Inferior parietal cortex (tissue), 1 donor: ENCODE results near the gene BPIFB3.
A peak's percentile ranks its signal among the peaks of the same experiment; 100 is the strongest.
"Not testable (repeated sequence)": the region's sequence is repeated elsewhere in the genome, so short reads cannot be mapped to it uniquely, and the experiment has no call there.

Source experiments
- DNase-seq: peaks from one replicate; pipeline ENCODE4 v3.0.0-alpha.2; 2016; ENCODE audit errors: extremely low spot score

Gene BPIFB3

GRCh38 chr20:33084722-33085121 lies 31.0 kb downstream of the BPIFB3 start:
- no peak for DNase-seq

DNA sequence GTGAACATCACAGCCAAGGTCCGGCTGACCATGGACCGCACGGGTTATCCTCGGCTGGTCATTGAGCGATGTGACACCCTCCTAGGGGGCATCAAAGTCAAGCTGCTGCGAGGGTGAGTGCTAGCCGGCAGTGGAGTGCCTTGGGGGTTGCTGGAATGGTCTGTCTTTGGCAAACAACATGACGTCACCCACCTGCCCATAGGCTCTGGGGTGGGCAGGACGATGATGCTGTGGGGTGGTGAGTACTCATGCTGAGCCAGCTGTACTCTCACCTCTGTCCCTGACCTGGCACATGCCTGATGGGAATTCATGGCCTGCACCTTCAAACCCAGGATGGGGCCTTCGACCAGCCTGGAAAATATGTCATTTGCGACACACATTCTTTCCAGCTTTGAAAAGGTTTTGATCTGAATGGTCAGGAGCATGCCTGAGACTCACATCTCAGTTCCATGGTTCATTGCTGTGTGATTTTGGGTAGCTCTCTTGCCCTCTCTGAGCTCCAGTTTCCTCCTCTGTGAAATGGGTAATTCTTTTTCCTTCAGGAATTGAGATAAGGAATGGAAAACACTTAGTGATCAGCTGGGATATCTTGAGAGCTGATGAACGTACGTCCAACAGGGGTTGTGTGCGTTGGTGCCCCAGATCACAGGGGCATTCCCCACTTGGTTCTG lies 32.5 kb downstream of the BPIFB3 start:
- no peak for DNase-seq

DNA sequence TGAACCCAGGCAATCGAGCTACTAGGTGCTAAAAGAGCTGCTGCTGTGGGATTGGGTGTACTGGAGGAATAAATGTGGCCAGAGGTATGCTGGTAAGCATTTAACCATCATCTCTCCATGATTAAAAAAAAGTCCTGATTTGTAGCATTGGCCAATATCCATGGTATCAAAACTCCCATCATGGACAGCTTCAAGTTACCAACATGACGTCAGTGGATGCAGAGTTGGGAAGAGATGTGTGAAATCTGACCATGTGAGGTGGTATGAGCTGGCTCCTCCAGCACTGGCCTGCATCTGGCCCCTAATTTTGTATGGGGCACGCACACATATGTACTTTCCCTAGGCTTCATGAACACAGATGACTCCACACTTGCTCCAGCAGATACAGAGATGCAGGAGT lies 37.4 kb downstream of the BPIFB3 start:
- DNase-seq, result no peak

- DNase-seq, result no peak
These were observed 38.0 kb downstream of the BPIFB3 start for GRCh38 chr20:33091693-33092092.

DNA sequence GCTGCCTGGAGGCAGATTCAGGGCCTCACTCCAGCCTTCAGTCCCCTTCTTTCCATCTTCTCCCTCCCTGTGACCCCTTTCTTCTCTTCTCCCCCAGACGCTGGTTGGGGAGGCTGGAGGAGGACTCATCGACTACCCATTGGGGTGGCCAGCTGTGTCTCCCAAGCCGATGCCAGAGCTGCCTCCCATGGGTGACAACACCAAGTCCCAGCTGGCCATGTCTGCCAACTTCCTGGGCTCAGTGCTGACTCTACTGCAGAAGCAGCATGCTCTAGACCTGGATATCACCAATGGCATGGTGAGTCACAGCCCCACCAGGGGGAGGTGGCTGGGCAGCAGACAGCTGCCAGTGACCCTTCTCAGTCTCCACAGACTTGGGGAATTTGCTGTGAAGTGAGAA lies 38.7 kb downstream of the BPIFB3 start:
- DNase-seq, result no peak

- no peak for DNase-seq
These were observed 39.4 kb downstream of the BPIFB3 start for GRCh38 chr20:33093074-33093473.

DNA sequence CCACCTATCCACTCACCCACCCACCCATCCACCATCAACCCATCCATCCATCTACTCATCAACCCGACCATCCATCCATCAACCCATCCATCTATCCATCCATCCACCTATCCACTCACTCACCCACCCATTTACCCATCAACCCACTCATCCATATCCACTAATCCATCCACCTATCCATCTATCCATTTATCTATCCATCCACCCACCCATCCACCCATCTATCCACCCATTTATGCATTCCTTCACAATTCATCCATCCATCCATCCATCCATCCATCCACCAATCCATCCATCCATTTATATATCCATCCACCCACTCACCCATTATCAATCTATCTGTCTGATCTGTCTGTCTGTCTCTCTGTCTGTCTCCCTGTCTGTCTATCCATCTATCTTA lies 39.9 kb downstream of the BPIFB3 start:
- no peak for DNase-seq

GRCh38 chr20:33095249-33095648 lies 41.5 kb downstream of the BPIFB3 start:
- no peak for DNase-seq

DNA sequence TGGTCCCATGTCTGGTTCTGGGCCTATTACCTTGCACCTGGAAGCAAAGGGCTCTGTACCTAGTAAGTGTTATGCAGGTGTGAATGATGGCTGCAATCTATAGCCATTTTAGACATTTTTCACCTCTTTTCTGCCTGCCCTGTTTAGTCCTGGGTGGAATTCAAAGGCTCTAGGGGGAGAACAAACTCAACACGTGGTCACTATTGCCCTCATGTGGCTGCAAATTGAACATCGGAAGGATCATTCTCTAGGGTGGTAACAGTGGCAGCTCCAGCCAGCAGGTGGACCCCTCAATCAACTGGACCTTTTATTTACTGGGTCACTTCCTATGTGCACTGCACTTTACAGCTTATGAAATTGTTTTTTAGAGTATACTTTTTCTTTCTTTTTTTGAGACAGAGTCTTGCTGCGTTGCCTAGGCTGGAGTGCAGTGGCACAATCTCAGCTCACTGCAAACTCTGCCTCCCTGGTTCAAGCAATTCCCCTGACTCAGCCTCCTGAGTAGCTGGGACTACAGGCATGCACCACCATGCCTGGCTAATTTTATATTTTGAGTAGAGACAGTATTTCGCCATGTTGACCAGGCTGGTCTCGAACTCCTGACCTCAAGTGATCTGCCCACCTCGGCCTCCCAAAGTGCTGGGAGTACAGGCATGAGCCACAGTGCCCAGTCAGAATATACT lies 42.3 kb downstream of the BPIFB3 start:
- peak; percentile 82 for DNase-seq

DNA sequence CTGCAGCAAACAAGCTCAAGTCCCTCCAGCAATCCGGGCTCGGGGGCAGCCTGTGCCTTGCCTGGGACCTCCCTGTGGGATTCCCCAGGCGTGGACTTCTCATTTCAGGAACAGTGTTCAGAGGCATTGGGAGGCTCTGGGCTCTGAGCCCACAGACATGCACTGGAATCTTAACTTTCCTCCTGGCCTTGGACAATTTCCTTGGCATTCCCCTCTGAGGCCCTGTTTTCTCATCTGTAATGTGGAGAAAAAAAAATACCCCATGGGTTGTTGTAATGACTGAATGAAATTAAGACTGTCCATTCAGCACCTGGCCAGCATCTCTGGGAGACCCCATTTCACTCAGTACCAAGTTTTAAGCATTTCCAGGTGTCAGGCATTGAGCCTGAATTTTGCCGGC lies 43.3 kb downstream of the BPIFB3 start:
- no peak for DNase-seq

DNA sequence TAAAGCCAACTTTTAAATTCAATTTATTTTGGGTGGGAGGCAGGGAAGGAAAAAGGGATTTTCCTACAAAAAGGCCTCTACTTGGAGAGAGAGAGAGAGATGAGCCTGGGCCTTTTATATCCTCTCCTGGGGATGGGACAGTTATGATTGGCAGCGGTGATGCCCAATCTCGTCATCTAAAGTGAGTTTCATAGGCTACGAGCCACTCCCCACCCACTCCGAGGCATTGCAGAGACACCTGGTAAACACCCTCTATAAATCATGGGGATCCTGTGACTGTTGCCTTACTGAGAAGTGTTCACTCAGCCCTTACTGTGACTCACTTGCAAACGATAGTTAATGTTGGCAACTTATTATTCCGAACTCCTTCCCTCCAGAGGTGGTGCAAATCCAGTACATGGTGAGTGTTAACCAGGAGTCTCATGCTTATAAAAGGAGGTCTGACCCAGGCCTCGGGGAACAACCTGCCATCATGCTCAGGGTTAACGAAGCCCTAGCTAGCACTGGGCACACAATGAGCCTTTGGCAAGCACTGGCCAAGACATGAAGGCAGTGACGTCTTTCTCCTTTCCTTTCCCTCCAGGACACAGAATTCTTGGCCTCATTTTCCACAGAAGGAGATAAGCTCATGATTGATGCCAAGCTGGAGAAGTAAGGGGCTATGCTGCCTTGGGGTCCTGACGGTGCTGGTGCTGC lies 46.3 kb downstream of the BPIFB3 start:
- no peak for DNase-seq

- peak; percentile 7 for DNase-seq
These were observed 49.9 kb downstream of the BPIFB3 start for GRCh38 chr20:33103556-33103955.

GRCh38 chr20:33104336-33104735 lies 50.6 kb downstream of the BPIFB3 start:
- no peak for DNase-seq

DNA sequence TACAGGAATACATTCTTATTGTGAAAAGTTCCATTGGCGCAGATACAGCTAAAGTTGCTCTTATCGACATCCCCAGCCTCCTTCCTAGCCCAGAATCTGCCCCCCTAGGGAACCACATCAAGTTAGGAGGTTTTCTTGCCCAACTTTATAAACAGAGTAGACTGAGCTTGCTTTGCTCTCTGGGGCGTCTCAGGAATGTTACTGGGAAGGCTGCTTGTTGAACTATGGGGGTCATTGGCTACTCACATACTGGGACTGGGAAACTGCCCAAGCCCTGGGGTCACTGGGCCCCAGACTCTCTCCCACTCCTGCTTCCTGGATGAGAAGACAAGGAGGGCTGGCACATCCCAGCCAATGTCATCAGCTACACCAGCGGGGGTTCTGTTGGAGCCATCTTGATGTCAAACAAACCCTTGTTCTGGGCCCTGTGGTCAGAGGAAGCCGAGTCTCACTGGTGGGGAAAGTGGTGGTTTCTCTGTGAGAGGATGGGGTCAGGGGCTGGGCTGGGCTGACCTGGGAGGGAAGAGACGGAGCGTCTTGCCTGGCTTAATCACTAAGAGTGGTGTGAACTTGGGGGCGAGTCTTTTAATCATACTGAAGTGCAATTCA lies 51.7 kb downstream of the BPIFB3 start:
- DNase-seq, result no peak

- not testable (repeated sequence) for DNase-seq
These were observed 52.4 kb downstream of the BPIFB3 start for GRCh38 chr20:33106058-33106620.

DNA sequence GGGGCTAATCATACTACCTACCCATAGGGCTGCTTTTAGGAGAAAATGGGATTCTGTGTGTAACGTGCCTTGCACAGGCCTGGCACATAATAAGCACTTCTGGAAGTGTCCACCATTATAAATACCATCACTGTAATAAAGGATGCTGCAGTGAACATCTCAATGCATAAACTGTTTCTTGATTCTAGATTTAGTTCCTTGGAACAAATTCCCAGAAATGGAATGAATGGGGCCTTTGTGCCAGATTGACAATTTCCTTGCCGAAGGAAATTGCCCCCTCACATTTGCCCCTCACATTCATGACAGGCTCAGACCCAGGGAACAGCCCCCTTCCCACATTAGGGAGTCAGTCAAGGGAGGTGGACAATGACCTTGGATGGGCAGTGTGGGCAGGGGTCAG lies 55.0 kb downstream of the BPIFB3 start:
- no peak for DNase-seq

GRCh38 chr20:33110147-33110825 lies 56.6 kb downstream of the BPIFB3 start:
- no peak for DNase-seq

GRCh38 chr20:33111306-33111705 lies 57.6 kb downstream of the BPIFB3 start:
- no peak for DNase-seq

DNA sequence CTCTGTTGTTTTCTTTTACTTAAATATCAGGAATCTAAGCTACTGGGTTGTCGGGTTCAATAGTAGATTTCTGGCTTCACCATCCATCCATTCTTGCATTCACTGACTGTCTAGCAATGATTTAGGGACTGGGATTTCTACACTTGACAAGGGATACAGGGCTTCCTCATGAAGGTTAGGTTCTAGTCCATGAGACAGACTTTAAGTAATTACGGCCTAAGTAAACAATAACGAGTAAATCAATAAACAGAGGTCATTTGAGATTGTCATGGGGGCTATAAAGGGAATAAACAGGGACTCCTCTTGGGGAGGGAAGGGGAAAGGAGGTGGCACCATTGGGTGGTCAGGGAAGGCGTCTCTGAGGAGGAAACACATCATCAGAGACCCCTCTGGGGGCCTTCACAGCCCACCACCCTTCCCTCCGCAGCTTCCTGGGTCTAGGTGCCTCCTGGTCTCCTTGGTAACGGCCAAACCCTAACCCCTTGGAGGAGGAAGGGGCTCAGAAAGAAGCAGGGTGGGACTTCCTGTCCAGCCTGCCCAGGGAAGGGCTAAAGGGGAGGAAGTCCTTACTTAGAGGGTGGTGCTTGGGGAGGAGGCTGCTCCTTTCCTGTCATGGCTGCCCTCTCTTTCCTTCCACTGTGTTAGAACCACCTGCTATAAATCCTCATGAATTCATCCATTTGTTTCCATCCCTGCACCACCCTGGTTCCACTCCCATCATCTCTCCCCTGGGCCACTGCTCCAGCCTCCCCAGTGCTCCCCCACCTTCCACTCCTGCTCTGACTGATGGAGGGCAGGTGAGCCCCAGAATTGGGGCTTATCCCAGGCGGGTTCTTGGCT lies 59.1 kb downstream of the BPIFB3 start:
- DNase-seq, result no peak

GRCh38 chr20:33113387-33113908 lies 59.7 kb downstream of the BPIFB3 start:
- no peak for DNase-seq

DNA sequence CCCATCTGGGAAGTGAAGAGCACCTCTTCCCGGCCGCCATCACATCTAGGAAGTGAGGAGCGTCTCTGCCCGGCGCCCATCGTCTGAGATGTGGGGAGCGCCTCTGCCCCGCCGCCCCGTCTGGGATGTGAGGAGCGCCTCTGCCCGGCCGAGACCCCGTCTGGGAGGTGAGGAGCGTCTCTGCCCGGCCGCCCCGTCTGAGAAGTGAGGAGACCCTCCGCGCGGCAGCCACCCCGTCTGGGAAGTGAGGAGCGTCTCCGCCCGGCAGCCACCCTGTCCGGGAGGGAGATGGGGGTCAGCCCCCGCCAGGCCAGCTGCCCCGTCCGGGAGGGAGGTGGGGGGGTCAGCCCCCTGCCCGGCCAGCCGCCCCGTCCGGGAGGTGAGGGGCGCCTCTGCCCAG lies 61.8 kb downstream of the BPIFB3 start:
- not testable (repeated sequence) for DNase-seq
